Panc1 (cell line): Measurements from ENCODE around the gene ELMO1. TPM values are rescaled to one million over a fixed set of nuclear protein-coding genes. Genes with fewer than 3 reads are reported as not detected.

Source experiments
- ATAC-seq: fragments of 200-7000 bp; cut with Tn5 transposase; 2 replicates; pipeline ENCODE4 v1.9.1; 2020; ENCODE audit warnings: mild to moderate bottlenecking, moderate library complexity
- BruUV-seq: library from RNA; stranded (reverse); fragments of 400-500 nt; replicated peaks from 2 replicates; lab custom pipeline; 2021; lab: Mats Ljungman, UMichigan
- CTCF ChIA-PET: fragments of 300-600 bp; sonication (Branson Sonifier 250); formaldehyde crosslinking; loops from one replicate; lab custom pipeline; 2022; ENCODE audit warnings: antibody characterized with exemption; lab: Charles Lee
- POLR2A ChIA-PET: fragments of 300-600 bp; sonication (Branson Sonifier 250); formaldehyde crosslinking; loops from one replicate; lab custom pipeline; 2022; ENCODE audit warnings: antibody characterized with exemption; lab: Charles Lee
- DNase-seq: peaks from one replicate; pipeline ENCODE4 v3.0.0-alpha.2; 2010; ENCODE audit warnings: low read depth, low spot score
- H3K27ac ChIP-seq: 2 replicates; pipeline ENCODE4 v1.5.1; 2011; ENCODE audit warnings: mild to moderate bottlenecking, low read length, inconsistent platforms
- H3K27me3 ChIP-seq: fragments of 200-500 bp; sonication (Bioruptor generic); 2 replicates; pipeline ENCODE4 v1.6.0; 2014; ENCODE audit warnings: low read length, inconsistent platforms; ENCODE audit not compliant: control insufficient read depth, insufficient read depth
- H3K36me3 ChIP-seq: fragments of 200-500 bp; sonication (Bioruptor generic); 2 replicates; pipeline ENCODE4 v1.5.1; 2014; ENCODE audit warnings: inconsistent platforms, mild to moderate bottlenecking, low read length, moderate library complexity; ENCODE audit not compliant: control insufficient read depth, insufficient read depth
- H3K4me1 ChIP-seq: 2 replicates; pipeline ENCODE4 v1.5.1; 2011; ENCODE audit warnings: inconsistent platforms, mild to moderate bottlenecking, low read length, moderate library complexity; ENCODE audit not compliant: control insufficient read depth, insufficient read depth
- H3K4me3 ChIP-seq, 2 experiments: 2 replicates each; pipeline ENCODE4 v1.5.1; 2011 to 2012; ENCODE audit warnings: low read depth in 2 of 2, low read length in 2 of 2, mild to moderate bottlenecking in 2 of 2, inconsistent platforms in 1 of 2, moderate library complexity in 1 of 2
- H3K9me3 ChIP-seq: fragments of 200-500 bp; sonication (Bioruptor generic); 2 replicates; pipeline ENCODE4 v1.5.1; 2014; ENCODE audit warnings: low read depth, mild to moderate bottlenecking, inconsistent platforms, low read length, moderate library complexity; ENCODE audit not compliant: control insufficient read depth, insufficient read depth
- CTCF ChIP-seq: fragments of 450-650 bp; IDR thresholded peaks from 2 replicates; pipeline ENCODE4 v1.5.1; 2017; ENCODE audit warnings: mild to moderate bottlenecking
- POLR2AphosphoS5 ChIP-seq: IDR thresholded peaks from 2 replicates; pipeline ENCODE4 v1.6.1; 2012; ENCODE audit warnings: mild to moderate bottlenecking, low read depth, low read length, moderate library complexity
- SIN3A ChIP-seq: IDR thresholded peaks from 2 replicates; pipeline ENCODE4 v1.6.1; 2012; ENCODE audit warnings: low read depth, mild to moderate bottlenecking, low read length, moderate library complexity, borderline replicate concordance; ENCODE audit not compliant: insufficient read depth
- TCF7L2 ChIP-seq: IDR thresholded peaks from 2 replicates; pipeline ENCODE4 v1.6.1; 2011; ENCODE audit warnings: mild to moderate bottlenecking, low read depth, low read length, inconsistent platforms
- in situ Hi-C: cut with HindIII; loops from 2 replicates; pipeline ENCODE4 v1.10.0; 2016; ENCODE audit warnings: low sequenced_read_pairs, low pct_unique_long_range_greater_than_20kb
- intact Hi-C: fragments of 100-400 bp; cut with micrococcal nuclease; formaldehyde crosslinking; loops from one replicate; pipeline ENCODE4 v1.10.0; 2022; ENCODE audit not compliant: unreplicated experiment
- total RNA-seq: library from RNA; stranded (reverse); gene quantifications from one replicate; pipeline ENCODE4 v1.2.1, GENCODE V29; 2021; ENCODE audit not compliant: unreplicated experiment
- TF ChIP-seq, protein P1 (sequence below), 2 experiments: IDR thresholded peaks; 2 replicates each; pipeline ENCODE4 v1.6.1; 2011 to 2012; ENCODE audit warnings: low read depth in 2 of 2, control low read depth in 1 of 2, low read length in 1 of 2, mild to moderate bottlenecking in 1 of 2, moderate library complexity in 1 of 2; ENCODE audit not compliant: insufficient read depth in 1 of 2

ELMO1 gene
- total RNA-seq, 1 experiment from 2014 or later: 0.80 TPM

DNA sequence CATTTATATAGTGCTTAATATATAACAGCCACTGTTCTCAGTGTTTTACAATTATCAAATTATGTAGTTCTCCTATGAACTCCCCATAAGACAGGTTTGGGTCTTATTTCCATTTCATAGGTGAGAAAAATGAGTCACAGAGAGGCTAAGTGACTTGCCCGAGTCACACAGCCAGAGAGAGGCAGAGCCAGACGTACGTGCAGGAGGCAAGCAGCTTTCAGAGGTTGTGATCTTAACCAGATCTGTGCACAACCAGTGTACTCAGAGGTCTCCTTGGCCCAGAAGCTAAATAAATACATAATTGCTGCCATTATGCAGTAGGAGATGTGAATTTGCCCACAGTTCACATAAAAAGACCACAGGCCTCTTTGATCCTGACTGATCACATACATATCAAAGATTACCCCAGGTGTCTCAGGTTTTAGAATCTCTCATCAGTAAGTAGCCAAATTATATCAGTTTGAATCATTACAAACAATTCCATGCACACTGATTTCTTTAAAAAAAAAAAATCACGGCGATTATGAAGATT lies 419.7 kb downstream of the ELMO1 start:
- in situ Hi-C loops: no loop called here
- Histone ChIP-seq H3K36me3 (no peaks in the 10 kb centered on the region), H3K4me3 (no peak overlapping the region), H3K27ac (no peak overlapping the region), H3K4me1 (peaks cover 14% of the 10 kb centered on the region), H3K27me3 (no peaks in the 10 kb centered on the region), H3K9me3 (peaks cover 44% of the 10 kb centered on the region; the same call in 1 of the 2 replicates)
- CTCF ChIA-PET: no interaction called here
- no TSS peak for BruUV-seq
- no peak for ATAC-seq
- intact Hi-C loops: no loop called here
- TF ChIP-seq POLR2AphosphoS5 (no peak), SIN3A (no peak), TCF7L2 (no peak), CTCF (no peak)
- TF ChIP-seq, protein P1, sequence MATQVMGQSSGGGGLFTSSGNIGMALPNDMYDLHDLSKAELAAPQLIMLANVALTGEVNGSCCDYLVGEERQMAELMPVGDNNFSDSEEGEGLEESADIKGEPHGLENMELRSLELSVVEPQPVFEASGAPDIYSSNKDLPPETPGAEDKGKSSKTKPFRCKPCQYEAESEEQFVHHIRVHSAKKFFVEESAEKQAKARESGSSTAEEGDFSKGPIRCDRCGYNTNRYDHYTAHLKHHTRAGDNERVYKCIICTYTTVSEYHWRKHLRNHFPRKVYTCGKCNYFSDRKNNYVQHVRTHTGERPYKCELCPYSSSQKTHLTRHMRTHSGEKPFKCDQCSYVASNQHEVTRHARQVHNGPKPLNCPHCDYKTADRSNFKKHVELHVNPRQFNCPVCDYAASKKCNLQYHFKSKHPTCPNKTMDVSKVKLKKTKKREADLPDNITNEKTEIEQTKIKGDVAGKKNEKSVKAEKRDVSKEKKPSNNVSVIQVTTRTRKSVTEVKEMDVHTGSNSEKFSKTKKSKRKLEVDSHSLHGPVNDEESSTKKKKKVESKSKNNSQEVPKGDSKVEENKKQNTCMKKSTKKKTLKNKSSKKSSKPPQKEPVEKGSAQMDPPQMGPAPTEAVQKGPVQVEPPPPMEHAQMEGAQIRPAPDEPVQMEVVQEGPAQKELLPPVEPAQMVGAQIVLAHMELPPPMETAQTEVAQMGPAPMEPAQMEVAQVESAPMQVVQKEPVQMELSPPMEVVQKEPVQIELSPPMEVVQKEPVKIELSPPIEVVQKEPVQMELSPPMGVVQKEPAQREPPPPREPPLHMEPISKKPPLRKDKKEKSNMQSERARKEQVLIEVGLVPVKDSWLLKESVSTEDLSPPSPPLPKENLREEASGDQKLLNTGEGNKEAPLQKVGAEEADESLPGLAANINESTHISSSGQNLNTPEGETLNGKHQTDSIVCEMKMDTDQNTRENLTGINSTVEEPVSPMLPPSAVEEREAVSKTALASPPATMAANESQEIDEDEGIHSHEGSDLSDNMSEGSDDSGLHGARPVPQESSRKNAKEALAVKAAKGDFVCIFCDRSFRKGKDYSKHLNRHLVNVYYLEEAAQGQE (IDR thresholded peaks at IDR 0.05; ENCODE audit: insufficient read depth in 1 of 2, low read depth in 2 of 2, low read length in 1 of 2): no peak
- no peak for DNase-seq
- POLR2A ChIA-PET: no interaction called here

DNA sequence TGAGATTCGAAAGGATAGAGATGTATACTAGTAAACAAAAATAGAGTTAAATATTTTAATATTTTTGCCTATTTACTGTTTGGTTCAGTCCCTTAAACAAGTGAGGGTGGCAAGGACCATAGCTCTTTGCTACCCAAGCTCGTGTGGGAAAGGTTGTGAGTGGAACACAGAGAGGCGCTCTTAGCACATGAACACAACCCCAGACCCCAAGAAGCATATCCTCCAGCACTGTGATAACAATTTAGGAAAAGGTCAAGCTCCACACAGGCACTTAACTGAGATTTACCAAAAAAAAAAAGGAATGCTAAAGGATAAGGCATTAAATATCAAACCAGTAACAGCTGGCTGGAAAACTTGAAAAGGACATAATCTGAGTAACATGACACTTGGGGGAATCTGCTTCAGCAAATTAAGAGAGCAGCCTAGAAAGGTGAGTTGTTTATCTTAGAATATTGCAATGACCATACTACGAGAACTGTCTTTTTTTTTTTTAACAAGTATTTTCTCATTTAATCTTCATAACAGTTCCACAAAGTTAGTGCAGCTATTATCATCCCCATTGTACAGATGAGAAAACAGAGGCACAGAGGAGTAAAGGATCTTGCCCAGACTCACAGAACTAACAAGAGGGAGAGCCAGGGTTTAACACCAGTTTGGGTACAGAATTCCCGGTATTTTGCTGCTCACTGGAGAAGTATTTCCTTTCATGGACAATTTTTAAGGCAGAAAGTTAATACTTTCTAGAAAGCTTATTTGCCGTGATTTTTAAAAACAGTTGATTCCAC lies 420.9 kb downstream of the ELMO1 start:
- Histone ChIP-seq H3K4me3 (no peak overlapping the region), H3K9me3 (peaks cover 32% of the 10 kb centered on the region; the same call in 1 of the 2 replicates), H3K4me1 (peaks cover 14% of the 10 kb centered on the region), H3K27me3 (no peaks in the 10 kb centered on the region), H3K27ac (no peak overlapping the region), H3K36me3 (no peaks in the 10 kb centered on the region)
- intact Hi-C loops: no loop called here
- no peak for ATAC-seq
- in situ Hi-C loops: no loop called here
- ChIA-PET POLR2A (no interaction called here), CTCF (no interaction called here)
- TF ChIP-seq CTCF: peak; percentile 13; the same call in 1 of the 2 replicates
- TF ChIP-seq POLR2AphosphoS5: no peak
- no peak for DNase-seq
- no TSS peak for BruUV-seq
